GM23338 (cell line): Measurements from ENCODE around the gene WDR19. TPM values are rescaled to one million over a fixed set of nuclear protein-coding genes. Genes with fewer than 3 reads are reported as not detected.

Experiments used
- ATAC-seq: fragments of 200-7000 bp; cut with Tn5 transposase; 3 replicates; pipeline ENCODE4 v1.9.1; 2020
- DNase-seq: peaks from one replicate; pipeline ENCODE4 v3.0.0-alpha.2; 2015; ENCODE audit warnings: low spot score
- H2AFZ ChIP-seq: fragments of 200-600 bp; sonication (generic); 2 replicates; pipeline ENCODE4 v1.8.0; 2016; ENCODE audit warnings: antibody characterized with exemption, mild to moderate bottlenecking, moderate library complexity
- H3F3A ChIP-seq: fragments of 200-600 bp; sonication (generic); replicated peaks from 2 replicates; pipeline ENCODE4 v1.8.0; 2017; ENCODE audit warnings: antibody characterized with exemption, mixed run types, low read depth
- H3K27ac ChIP-seq: fragments of 200-600 bp; sonication (generic); 2 replicates; pipeline ENCODE4 v1.6.1; 2016; ENCODE audit warnings: low read depth
- H3K27me3 ChIP-seq: fragments of 200-600 bp; sonication (generic); 2 replicates; pipeline ENCODE4 v1.8.0; 2016; ENCODE audit warnings: mild to moderate bottlenecking, mixed run types, moderate library complexity; ENCODE audit not compliant: insufficient read depth
- H3K36me3 ChIP-seq: fragments of 200-600 bp; sonication (generic); 2 replicates; pipeline ENCODE4 v1.8.0; 2016; ENCODE audit warnings: mild to moderate bottlenecking; ENCODE audit not compliant: insufficient read depth
- H3K4me1 ChIP-seq: fragments of 200-600 bp; sonication (generic); 2 replicates; pipeline ENCODE4 v1.8.0; 2016; ENCODE audit warnings: mild to moderate bottlenecking, moderate library complexity; ENCODE audit not compliant: insufficient read depth
- H3K4me2 ChIP-seq: fragments of 200-600 bp; sonication (generic); 2 replicates; pipeline ENCODE4 v1.7.1; 2017; ENCODE audit warnings: mixed run types
- H3K4me3 ChIP-seq: fragments of 200-600 bp; sonication (generic); 2 replicates; pipeline ENCODE4 v1.6.1; 2016; ENCODE audit warnings: mixed run types
- H3K79me2 ChIP-seq: fragments of 200-600 bp; sonication (generic); replicated peaks from 2 replicates; pipeline ENCODE4 v1.8.0; 2017; ENCODE audit warnings: mild to moderate bottlenecking; ENCODE audit not compliant: insufficient read depth
- H3K9me2 ChIP-seq: fragments of 200-600 bp; sonication (generic); 2 replicates; pipeline ENCODE4 v1.8.0; 2017; ENCODE audit not compliant: insufficient read depth
- H4K20me1 ChIP-seq: fragments of 200-600 bp; sonication (generic); replicated peaks from 2 replicates; pipeline ENCODE4 v1.8.0; 2017; ENCODE audit warnings: mild to moderate bottlenecking; ENCODE audit not compliant: insufficient read depth
- H3K27ac Mint-ChIP-seq: 2 replicates; pipeline ENCODE4 v1.8.0; 2020; ENCODE audit warnings: inconsistent platforms, mild to moderate bottlenecking, moderate library complexity, mixed read lengths
- H3K27me3 Mint-ChIP-seq: 3 replicates; pipeline ENCODE4 v1.8.0; 2022; ENCODE audit warnings: low read depth, mild to moderate bottlenecking, moderate library complexity, mixed read lengths, inconsistent platforms; ENCODE audit not compliant: insufficient read depth, poor library complexity
- H3K36me3 Mint-ChIP-seq: 3 replicates; pipeline ENCODE4 v1.8.0; 2021; ENCODE audit warnings: low read depth, mild to moderate bottlenecking, inconsistent platforms, moderate library complexity, mixed read lengths
- H3K4me1 Mint-ChIP-seq: 3 replicates; pipeline ENCODE4 v1.8.0; 2020; ENCODE audit warnings: mild to moderate bottlenecking, inconsistent platforms, mixed read lengths
- H3K4me3 Mint-ChIP-seq: 3 replicates; pipeline ENCODE4 v1.8.0; 2021; ENCODE audit warnings: moderate library complexity, mild to moderate bottlenecking, inconsistent platforms, mixed read lengths
- H3K9me3 Mint-ChIP-seq: 3 replicates; pipeline ENCODE4 v1.8.0; 2020; ENCODE audit warnings: moderate library complexity, mild to moderate bottlenecking, inconsistent platforms, mixed read lengths
- CREB1 ChIP-seq: fragments of 250-450 bp; sonication (Bioruptor Pico); IDR thresholded peaks from 2 replicates; pipeline ENCODE4 v1.5.0; 2020; ENCODE audit warnings: low read depth, mild to moderate bottlenecking, moderate library complexity
- EZH2 ChIP-seq: fragments of 200-600 bp; sonication (generic); IDR thresholded peaks from one replicate; pipeline ENCODE4 v1.8.0; 2017; ENCODE audit warnings: antibody characterized with exemption, mild to moderate bottlenecking, low read depth; ENCODE audit not compliant: unreplicated experiment
- EZH2phosphoT487 ChIP-seq: fragments of 200-600 bp; sonication (generic); IDR thresholded peaks from one replicate; pipeline ENCODE4 v1.8.1; 2018; ENCODE audit warnings: antibody characterized with exemption; ENCODE audit not compliant: unreplicated experiment
- NANOG ChIP-seq: IDR thresholded peaks from 2 replicates; pipeline ENCODE4 v1.6.1; 2016; ENCODE audit warnings: antibody characterized with exemption, borderline replicate concordance
- ZNF331 ChIP-seq: fragments of 250-450 bp; sonication (Bioruptor Pico); IDR thresholded peaks from 2 replicates; pipeline ENCODE4 v1.5.0; 2020; ENCODE audit warnings: low read depth, mild to moderate bottlenecking, moderate library complexity
- polyA plus RNA-seq: library from polyadenylated mRNA; unstranded; fragments of >200 nt; fragmentation: Nextera tagmentation; extraction: Ambion mirVana; gene quantifications from 2 replicates; pipeline ENCODE4 v1.2.1, GENCODE V29; 2016
- small RNA-seq: library from RNA; depleted of rRNA; stranded (forward); fragments of <200 nt; gene quantifications from one replicate; pipeline ENCODE3, GENCODE V24; 2014; ENCODE audit warnings: low replicate concordance
- total RNA-seq: library from RNA; depleted of rRNA; stranded (reverse); fragments of >200 nt; shearing (Covaris generic); gene quantifications from 2 replicates; pipeline ENCODE4 v1.2.3, GENCODE V29; 2014; rRNA removed
- TF ChIP-seq, protein P1 (sequence below), 2 experiments: fragments of 200-600 bp in 1 of 2; sonication (generic) in 1 of 2; conservative IDR thresholded peaks; 2 replicates each; pipeline versions ENCODE4 v1.5.1 to v1.6.1; 2016 to 2017; ENCODE audit warnings: antibody characterized with exemption in 2 of 2, low read depth in 2 of 2, mild to moderate bottlenecking in 2 of 2, moderate library complexity in 1 of 2
- TF ChIP-seq, protein P2 (sequence below): IDR thresholded peaks from 2 replicates; pipeline ENCODE4 v1.6.1; 2016; ENCODE audit warnings: antibody characterized with exemption

WDR19 gene
- total and polyA plus RNA-seq, 2 experiments from 2014 or later: 17.2 to 23.7 TPM

DNA sequence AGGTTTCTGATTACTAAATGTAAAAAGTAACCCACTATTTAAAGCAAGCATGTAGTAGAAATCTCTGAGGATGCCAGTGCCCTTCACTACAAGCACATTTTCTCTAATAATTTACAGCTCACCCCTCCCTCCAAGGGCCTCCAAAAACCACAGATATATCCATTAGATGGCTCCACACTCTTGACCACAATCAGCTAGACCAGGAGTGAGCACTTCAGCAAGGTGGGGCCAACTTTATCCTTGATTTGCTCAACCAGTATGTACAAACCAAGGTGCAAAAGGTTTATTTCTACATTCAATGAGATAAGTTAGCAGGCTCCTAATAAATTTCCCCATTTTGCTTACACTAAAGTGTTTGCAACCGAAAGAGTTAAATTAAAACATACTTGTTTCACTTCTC lies 148.0 kb downstream of the WDR19 start:
- H2AFZ ChIP-seq: no peak overlapping the region
- TF ChIP-seq, protein P1, sequence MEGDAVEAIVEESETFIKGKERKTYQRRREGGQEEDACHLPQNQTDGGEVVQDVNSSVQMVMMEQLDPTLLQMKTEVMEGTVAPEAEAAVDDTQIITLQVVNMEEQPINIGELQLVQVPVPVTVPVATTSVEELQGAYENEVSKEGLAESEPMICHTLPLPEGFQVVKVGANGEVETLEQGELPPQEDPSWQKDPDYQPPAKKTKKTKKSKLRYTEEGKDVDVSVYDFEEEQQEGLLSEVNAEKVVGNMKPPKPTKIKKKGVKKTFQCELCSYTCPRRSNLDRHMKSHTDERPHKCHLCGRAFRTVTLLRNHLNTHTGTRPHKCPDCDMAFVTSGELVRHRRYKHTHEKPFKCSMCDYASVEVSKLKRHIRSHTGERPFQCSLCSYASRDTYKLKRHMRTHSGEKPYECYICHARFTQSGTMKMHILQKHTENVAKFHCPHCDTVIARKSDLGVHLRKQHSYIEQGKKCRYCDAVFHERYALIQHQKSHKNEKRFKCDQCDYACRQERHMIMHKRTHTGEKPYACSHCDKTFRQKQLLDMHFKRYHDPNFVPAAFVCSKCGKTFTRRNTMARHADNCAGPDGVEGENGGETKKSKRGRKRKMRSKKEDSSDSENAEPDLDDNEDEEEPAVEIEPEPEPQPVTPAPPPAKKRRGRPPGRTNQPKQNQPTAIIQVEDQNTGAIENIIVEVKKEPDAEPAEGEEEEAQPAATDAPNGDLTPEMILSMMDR (conservative IDR thresholded peaks at IDR 0.05; ENCODE audit: low read depth in 2 of 2): 0 out of 4 replicates have a peak, but pooled peaks of 1 of the 2 experiments have one; percentile 1
- no peak for TF ChIP-seq NANOG
- no peaks in the 10 kb centered on the region for H3K9me2 ChIP-seq
- H3K9me3 Mint-ChIP-seq: no peaks in the 10 kb centered on the region
- H3K4me3 Mint-ChIP-seq: no peak overlapping the region
- H4K20me1 ChIP-seq: peaks cover 28% of the 10 kb centered on the region; the same call in 1 of the 2 replicates
- H3K4me1 ChIP-seq: no peaks in the 10 kb centered on the region
- H3K79me2 ChIP-seq: peaks cover 72% of the 10 kb centered on the region
- H3K27me3 Mint-ChIP-seq: no peaks in the 10 kb centered on the region
- H3K4me3 ChIP-seq: no peak overlapping the region
- peaks cover 13% of the 10 kb centered on the region for H3K36me3 Mint-ChIP-seq
- no peak overlapping the region for H3K4me2 ChIP-seq
- ATAC-seq (no peak), DNase-seq (no peak)
- H3K27me3 ChIP-seq: no peaks in the 10 kb centered on the region
- H3K4me1 Mint-ChIP-seq: no peaks in the 10 kb centered on the region; the same call in 2 of the 3 replicates
- no peaks in the 10 kb centered on the region for H3F3A ChIP-seq
- peaks cover 10% of the 10 kb centered on the region for H3K36me3 ChIP-seq
- H3K27ac ChIP-seq: no peak overlapping the region
- H3K27ac Mint-ChIP-seq: no peak overlapping the region

DNA sequence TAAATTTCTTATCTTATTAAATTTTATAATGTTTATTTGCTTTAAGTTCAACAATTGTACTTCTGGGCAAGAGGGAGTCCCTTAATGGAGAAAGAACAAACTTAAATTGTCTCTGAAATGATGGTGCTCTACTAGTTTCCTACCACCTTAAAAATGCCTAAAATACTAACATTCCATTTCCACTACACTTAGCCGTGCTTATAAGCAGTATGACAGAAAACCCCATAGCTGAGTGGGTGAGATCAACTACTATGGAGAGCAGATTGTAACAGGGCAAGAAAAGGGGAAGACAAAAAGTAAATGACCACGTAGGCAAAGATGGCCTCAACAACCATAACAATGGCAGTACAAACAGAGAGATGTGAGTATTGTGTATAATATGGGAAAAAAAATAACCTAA lies 148.9 kb downstream of the WDR19 start:
- no peak for TF ChIP-seq NANOG
- no peak for TF ChIP-seq CREB1
- TF ChIP-seq EZH2: no peak
- TF ChIP-seq EZH2phosphoT487: no peak
- TF ChIP-seq, protein P2, sequence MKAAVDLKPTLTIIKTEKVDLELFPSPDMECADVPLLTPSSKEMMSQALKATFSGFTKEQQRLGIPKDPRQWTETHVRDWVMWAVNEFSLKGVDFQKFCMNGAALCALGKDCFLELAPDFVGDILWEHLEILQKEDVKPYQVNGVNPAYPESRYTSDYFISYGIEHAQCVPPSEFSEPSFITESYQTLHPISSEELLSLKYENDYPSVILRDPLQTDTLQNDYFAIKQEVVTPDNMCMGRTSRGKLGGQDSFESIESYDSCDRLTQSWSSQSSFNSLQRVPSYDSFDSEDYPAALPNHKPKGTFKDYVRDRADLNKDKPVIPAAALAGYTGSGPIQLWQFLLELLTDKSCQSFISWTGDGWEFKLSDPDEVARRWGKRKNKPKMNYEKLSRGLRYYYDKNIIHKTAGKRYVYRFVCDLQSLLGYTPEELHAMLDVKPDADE: no peak
- no peak for TF ChIP-seq ZNF331
- Mint-ChIP-seq H3K27me3 (no peaks in the 10 kb centered on the region), H3K9me3 (no peaks in the 10 kb centered on the region), H3K4me1 (no peaks in the 10 kb centered on the region; the same call in 2 of the 3 replicates), H3K36me3 (peaks cover 9% of the 10 kb centered on the region; the same call in 2 of the 3 replicates), H3K4me3 (no peak overlapping the region), H3K27ac (no peak overlapping the region; the same call in 1 of the 2 replicates)
- DNase-seq (peak; percentile 3), ATAC-seq (no peak)
- no peaks in the 10 kb centered on the region for H3K4me1 ChIP-seq
- H3K27ac ChIP-seq: no peak overlapping the region
- no peak overlapping the region for H2AFZ ChIP-seq
- no peaks in the 10 kb centered on the region for H3K27me3 ChIP-seq
- H3K4me3 ChIP-seq: no peak overlapping the region
- H3K9me2 ChIP-seq: no peaks in the 10 kb centered on the region
- peaks cover 28% of the 10 kb centered on the region; the same call in 1 of the 2 replicates for H4K20me1 ChIP-seq
- no peak overlapping the region for H3K4me2 ChIP-seq
- peaks cover 9% of the 10 kb centered on the region for H3K36me3 ChIP-seq
- H3K79me2 ChIP-seq: peaks cover 78% of the 10 kb centered on the region
- H3F3A ChIP-seq: no peaks in the 10 kb centered on the region

Small RNA genes lying within 50 kb of the gene (small RNA-seq; reads per million reads assigned to genes)
- 0.07 reads per million for gene RNU6-32P

Other genes starting within 250 kb of the WDR19 start
- gene TMEM156, start 150.1 kb upstream of the WDR19 start, total RNA-seq: not detected in 2 replicates
- not detected in 2 replicates for gene TMEM156, start 150.1 kb upstream of the WDR19 start, polyA plus RNA-seq
- 24.5 and 26.9 TPM in 2 replicates for gene KLHL5, start 120.3 kb upstream of the WDR19 start, total RNA-seq
- 9.0 and 9.4 TPM in 2 replicates for gene KLHL5, start 120.3 kb upstream of the WDR19 start, polyA plus RNA-seq
- gene RFC1, start 183.8 kb downstream of the WDR19 start, total RNA-seq: 70.5 and 75.8 TPM in 2 replicates
- gene RFC1, start 183.8 kb downstream of the WDR19 start, polyA plus RNA-seq: 194 and 228 TPM in 2 replicates
- 0.03 TPM in 1 of 2 replicates, not detected in the other for gene KLB, start 224.4 kb downstream of the WDR19 start, total RNA-seq
- 0.19 and 0.21 TPM in 2 replicates for gene KLB, start 224.4 kb downstream of the WDR19 start, polyA plus RNA-seq